Right lobe of liver (tissue), 4 donors: ENCODE measurements around the gene CD163L1.

Source experiments
- CTCF ChIP-seq, 4 donors: fragments of 200-600 bp in 3 of 4; fragments of 450-650 bp in 1 of 4; IDR thresholded peaks; one replicate each; pipeline versions ENCODE4 v1.5.1 to v1.8.0; 2016 to 2022; ENCODE audit warnings: antibody characterized with exemption in 4 of 4, mild to moderate bottlenecking in 2 of 4
- POLR2A ChIP-seq: fragments of 450-650 bp; IDR thresholded peaks from one replicate; pipeline ENCODE4 v1.6.1; 2017; ENCODE audit warnings: antibody characterized with exemption, mild to moderate bottlenecking
- donor health status: DM: no; HTN: no; CAD: no.
- donor health status: DM: no; HTN: no; CAD: no.
- donor health status: DM: no; HTN: yes; CAD: no.

GRCh38 chr12:7399089-7399488 lies 44.9 kb downstream of the CD163L1 start:
- TF ChIP-seq POLR2A = no peak
- TF ChIP-seq CTCF (IDR thresholded peaks at IDR 0.05) = no peak
